Activated CD8-positive, alpha-beta memory T cell treated with anti-CD3 and anti-CD28 coated beads, Interleukin-2, amount 50 U/mL, for 1 hour (primary cell): ENCODE measurements around the gene IL16.

Experiments
- DNase-seq: peaks from one replicate; pipeline ENCODE4 v3.0.0-alpha.2; 2020; ENCODE audit errors: extremely low read depth

The IL16 gene

GRCh38 chr15:81275711-81276392, 79.2 kb downstream of the IL16 start:
- no peak for DNase-seq

- DNase-seq: no peak
Measured at GRCh38 chr15:81276967-81277366, 80.3 kb downstream of the IL16 start.

- no peak for DNase-seq
Measured at GRCh38 chr15:81277851-81278250, 81.2 kb downstream of the IL16 start.

GRCh38 chr15:81278306-81279029, 81.8 kb downstream of the IL16 start:
- DNase-seq: no peak

GRCh38 chr15:81279621-81280485, 83.2 kb downstream of the IL16 start:
- DNase-seq: no peak

- DNase-seq: no peak
Measured at GRCh38 chr15:81280696-81281455, 84.2 kb downstream of the IL16 start.

GRCh38 chr15:81281456-81281735, 84.7 kb downstream of the IL16 start:
- DNase-seq: no peak

- DNase-seq: no peak
Measured at GRCh38 chr15:81281766-81282605, 85.3 kb downstream of the IL16 start.

- DNase-seq: no peak
Measured at GRCh38 chr15:81282606-81282895, 85.9 kb downstream of the IL16 start.

GRCh38 chr15:81282911-81283310, 86.2 kb downstream of the IL16 start:
- no peak for DNase-seq

- no peak for DNase-seq
Measured at GRCh38 chr15:81284256-81285031, 87.8 kb downstream of the IL16 start.

- DNase-seq: no peak
Measured at GRCh38 chr15:81285461-81285860, 88.8 kb downstream of the IL16 start.

GRCh38 chr15:81286621-81287121, 90.0 kb downstream of the IL16 start:
- no peak for DNase-seq

- DNase-seq: no peak
Measured at GRCh38 chr15:81288040-81288439, 91.4 kb downstream of the IL16 start.

GRCh38 chr15:81288616-81289015, 91.9 kb downstream of the IL16 start:
- no peak for DNase-seq

- no peak for DNase-seq
Measured at GRCh38 chr15:81289910-81290309, 93.2 kb downstream of the IL16 start.

GRCh38 chr15:81291916-81292522, 95.3 kb downstream of the IL16 start:
- DNase-seq: no peak

- DNase-seq: no peak
Measured at GRCh38 chr15:81292523-81293001, 95.9 kb downstream of the IL16 start.

- DNase-seq: peak; percentile 48
Measured at GRCh38 chr15:81293728-81294515, 97.2 kb downstream of the IL16 start.
